GM03348 (cell line): ENCODE results near the gene ANXA6.
A peak's percentile ranks its signal among the peaks of the same experiment; 100 is the strongest.
"Not testable (repeated sequence)": the region's sequence is repeated elsewhere in the genome, so short reads cannot be mapped to it uniquely, and the experiment has no call there.

Experiments used
- DNase-seq: peaks from one replicate; pipeline ENCODE4 v3.0.0; 2012; ENCODE audit warnings: low spot score

The ANXA6 gene

DNA sequence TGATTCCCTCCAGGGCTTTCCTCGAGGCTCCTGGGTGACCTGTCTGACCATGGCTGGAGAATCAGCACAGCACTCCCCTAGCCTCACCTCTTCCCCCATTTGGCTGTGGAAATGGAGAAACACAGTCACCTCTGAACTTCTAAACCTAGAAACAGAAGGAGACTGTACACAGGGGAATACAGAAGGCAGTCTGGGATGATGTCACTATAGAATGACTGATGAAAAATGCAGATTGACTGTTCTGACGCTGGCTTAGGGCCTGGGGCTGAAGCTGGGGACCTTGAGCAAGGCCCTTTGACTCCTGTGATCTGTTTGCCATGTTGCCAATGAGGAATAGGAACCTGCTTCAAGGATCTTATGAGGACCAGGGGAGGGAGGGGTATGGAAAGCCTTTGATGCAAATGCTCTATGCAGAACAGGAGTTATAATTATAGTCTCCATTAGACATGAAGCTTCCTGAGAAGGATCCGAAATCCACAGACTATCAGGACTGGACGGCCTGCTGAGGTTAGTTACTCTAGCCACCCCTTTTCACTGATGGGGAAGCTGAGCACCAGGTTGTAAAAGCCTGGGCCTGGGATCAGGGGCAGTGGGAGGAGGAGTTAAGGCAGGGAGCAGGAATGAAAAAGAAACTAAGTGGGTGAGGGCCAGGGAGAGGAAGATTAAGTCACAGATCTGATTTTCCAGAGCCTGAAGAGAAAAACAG is 24.4 kb upstream of the ANXA6 start:
- no peak for DNase-seq

DNA sequence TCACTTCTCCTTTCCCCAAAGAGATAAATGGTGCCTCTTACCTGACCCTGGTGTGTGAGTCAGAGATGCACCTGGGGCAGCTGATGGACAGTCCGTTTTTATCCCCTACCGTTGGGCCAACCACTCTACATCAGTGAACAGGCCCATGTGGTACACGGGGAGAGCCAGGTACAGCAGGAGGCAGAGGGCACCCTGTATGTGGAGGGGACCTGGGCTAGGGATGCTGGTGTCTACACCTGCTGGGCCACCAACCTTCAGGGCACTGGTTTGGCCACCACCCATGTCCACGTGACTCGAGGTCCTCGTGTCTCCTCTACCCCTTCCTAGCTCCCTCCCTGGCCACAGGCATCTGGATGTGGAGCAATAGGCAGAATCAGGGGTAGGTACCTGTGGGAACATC is 22.7 kb upstream of the ANXA6 start:
- no peak for DNase-seq

DNA sequence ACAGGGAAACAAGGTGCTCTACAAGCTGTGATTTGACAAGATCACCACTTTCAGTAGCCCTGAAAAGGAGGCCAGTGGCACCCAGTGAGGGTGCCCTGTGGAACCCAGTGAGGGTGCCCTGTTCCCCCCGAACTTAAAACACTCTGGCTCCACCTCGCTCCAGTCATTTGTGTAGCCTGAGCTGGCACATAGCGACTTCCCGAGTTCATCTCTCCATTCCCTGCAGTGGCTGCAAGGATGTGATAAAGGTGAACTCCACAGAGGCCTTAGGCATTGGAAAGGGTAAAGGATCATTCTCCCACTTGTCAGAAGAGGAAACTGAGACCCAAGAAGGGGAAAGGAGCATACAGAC is 21.9 kb upstream of the ANXA6 start:
- no peak for DNase-seq

DNA sequence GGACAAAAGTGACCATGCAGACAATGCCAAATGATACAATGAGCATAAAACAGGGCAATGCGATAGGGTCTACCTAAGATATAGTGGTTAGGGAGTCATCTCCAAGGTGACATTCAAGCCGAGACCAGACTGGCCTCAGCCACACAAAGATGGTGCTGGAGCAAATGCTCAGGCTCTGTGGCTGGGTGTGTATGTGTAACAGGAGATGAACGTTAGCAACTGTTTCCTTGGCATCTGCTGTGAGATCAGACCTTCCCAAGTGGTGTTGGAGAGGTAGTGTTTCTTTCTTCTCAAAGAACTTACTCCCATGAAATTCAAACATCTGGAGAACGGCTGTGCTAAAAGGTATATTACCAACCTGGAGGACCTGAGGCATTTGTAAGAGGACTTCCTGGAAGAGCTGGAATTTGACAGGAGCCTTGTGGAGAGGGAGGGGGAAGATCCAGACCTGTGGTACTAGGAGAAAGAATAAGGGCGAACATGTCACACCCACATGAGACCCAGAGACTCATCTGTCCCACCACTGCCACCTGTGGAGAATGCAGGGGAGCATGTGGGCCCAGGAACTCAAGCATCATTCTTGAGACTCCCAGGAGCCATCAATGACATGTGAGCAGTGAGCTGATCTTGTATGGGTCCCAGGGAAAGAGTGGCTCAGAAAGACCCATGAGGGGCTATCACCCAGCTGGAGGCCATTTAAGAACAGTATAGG is 21.4 kb upstream of the ANXA6 start:
- no peak for DNase-seq

DNA sequence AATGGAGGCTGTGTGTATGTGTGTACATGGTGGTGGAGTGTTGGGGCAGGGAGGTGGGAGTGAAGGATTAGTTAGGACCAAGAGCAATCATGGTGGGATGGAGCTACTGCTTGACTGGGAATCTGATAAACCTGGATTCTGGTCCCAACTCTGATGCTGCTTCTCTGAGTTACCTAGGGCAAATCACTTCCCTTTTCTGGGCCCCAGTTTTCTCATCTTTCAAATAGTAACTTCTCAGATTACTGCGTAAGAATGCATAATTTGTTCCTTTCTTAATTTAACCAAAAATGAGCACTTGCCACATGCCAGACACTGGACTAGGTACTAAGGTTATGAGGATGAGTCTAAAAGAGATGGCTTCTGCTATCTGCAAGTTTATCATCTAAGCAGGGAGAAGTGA is 20.8 kb upstream of the ANXA6 start:
- no peak for DNase-seq

DNA sequence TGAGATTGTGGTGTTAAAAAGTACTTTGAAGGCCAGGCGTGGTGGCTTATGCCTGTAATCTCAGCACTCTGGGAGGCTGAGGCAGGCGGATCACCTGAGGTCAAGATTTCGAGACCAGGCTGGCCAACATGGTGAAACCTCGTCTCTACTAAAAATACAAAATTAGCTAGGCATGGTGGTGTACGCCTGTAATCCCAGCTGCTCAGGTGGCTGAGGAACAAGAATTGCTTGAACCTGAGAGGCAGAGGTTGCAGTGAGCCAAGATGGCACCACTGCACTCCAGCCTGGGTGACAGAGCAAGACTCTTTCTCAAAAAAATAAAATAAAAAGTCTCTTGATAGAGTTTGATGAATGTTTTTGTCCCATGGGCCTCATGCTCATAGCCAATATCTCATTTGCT is 18.7 kb upstream of the ANXA6 start:
- DNase-seq: not testable (repeated sequence)

DNA sequence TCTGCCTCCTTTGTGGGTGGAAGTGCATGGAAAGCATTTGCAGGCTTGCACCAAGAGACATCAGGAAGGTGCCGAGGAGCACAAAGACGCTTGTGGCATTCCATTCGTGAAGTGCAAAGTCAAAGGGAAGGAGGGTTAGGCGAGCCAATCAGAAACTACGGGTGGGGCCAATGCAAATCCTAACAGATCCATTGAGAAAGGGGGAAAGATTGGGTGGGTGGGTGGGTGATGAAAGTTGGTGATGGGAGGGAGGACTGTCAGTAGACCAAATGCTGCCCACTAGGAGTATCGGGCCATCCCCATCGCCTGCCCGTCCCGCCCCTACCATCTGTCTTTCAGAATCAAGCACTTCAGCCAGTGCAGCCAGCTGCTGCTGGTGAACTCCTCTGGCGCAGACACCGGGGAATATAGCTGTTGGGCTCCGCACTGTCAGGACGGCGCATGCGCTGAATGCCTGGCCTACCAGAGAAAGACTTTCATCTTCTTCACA is 17.1 kb upstream of the ANXA6 start:
- DNase-seq: no peak

DNA sequence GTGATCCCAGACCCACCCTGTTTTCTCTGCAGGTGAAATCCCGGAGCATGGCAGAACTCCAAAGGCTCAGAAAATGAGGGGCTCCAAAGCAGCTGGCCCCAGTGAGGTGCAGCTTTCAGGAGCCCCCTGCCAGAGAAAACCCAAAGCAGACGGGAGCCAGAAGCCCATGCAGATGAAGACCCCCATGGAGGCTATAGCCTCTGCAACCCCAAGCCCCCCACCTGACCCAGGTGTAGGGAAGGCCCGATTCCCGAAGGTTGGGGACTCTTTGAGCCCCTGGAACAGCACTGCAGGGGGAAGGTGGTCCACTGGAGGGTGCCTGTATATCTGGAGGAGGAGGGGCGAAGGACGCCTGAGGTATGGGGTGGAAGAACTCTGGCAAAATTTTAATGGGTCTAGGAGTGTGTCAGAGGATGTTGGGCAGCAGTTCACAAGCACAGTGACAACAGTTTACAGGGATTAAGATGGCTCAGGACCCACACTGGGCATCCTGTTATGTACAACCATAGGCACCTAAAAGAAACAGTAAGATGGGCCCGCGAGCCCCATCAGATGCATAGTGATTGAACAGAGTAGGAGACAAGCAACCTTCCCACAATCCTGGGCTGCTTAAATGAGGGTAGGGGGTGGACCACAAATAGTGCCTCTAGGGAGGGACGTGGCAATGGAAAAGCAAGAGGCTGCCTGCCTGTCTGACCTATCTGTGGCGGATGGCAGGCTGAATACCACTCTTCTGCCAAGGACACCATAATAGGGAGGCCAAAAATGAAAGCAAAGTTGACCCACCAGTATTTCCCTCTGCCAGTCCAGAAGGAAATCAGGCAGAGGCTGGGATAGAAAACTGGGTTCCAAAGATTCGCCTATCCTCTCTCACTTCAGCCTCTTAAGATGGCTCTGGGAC is 16.4 kb upstream of the ANXA6 start:
- DNase-seq: no peak

DNA sequence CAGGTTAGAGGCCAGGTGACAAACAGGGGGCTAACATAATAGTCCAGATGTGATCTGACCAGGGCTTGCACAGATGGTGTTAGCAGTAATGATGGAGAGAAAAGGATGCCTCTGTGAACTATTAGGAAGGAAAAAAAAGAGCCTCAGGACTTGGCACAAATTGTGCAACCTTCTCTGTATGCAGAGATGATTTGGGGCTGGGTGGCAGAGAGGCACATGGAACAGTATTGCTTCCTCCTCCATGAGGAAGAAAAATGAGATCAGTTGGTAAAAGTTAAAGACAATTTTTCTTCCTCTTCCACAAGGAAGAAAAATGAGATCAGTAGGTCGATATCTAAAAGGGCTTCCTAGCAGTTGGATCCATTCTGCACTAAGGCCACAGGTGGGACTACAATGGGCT is 13.9 kb upstream of the ANXA6 start:
- DNase-seq: no peak

DNA sequence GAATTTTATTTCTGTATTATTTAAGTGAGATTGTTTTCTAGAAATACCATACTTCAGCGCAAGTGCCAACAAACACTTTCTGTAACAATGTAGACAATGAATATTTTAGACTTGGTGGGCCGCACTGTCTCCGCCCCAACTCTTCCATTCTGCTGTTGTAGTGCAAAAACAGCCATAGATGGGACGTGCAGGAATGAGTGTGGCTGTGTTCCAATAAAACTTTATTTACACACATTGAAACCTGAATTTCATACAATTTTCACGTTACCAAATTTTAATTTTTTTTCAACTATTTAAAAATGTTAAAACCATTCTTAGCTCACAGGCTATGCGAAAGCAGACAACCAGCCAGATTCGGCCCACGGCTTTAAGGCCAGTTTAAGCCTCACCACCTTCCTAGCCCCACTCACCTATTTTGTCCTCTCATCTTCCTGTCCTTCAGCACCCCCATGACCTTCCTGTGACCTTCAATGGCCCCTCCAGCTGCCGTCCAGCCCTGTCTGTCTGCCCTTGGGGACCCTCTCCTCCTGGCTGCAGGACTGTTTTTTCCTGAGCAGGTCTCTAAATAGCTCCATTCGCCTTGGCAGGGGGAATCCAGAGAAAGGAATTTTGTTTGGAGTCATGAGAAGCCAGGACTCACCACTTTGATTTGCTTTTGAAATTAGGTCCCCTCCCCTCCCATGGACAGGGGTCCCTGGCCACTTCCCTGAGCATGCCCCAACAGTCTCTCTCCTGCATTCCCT is 11.2 kb upstream of the ANXA6 start:
- no peak for DNase-seq

DNA sequence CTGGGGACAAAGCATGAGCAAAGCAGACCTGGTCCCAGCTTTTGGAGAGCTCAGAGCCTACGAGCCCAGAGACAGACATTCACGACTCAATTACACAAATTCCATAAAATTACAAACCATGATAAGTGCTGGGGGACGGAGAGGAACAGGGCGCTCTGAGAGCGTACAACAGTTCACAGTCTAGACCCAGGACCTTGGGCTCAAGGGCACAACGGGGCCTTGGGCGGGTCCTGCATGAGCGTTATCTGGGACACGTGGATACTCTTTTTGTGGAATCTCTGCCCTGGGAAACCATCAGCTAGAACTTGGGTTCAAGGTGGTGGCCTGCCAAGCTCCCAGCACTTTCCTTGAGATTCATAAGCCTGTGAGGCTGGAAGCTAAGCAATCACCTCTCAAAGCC is 9.4 kb upstream of the ANXA6 start:
- no peak for DNase-seq

DNA sequence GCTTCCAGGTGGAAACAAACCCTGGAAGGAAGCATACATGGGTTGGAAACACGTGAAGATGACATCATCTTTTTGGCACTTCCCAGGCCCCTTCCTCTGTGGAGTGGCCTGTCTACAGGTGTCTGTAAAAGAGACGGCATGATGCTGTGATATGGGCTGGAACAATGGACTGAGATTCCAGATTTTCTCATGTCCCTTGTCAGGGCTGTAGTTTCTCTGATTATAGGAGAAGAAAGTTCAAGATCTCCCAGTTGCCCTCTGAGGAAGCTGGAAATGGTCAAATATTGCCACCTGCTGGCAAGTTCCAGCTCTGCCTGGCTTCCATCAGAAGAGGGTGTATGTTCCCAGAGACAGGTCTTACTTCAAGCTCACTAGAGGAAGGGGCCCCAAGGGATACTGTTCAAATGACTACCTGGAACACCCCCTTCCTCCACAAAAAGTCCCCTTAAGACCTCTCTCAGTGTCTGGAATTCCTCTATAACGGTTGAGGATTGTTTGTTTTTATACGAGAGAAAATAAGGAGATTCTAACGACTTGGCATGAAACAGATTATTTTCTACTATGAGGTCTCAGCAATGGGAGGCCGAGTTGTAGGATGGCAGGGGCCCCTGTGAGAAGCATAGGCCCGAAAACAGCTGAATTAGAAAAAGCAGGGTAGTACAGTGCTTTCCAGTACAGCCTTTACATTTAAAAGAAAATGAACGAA is 7.3 kb upstream of the ANXA6 start:
- DNase-seq: peak; percentile 78

DNA sequence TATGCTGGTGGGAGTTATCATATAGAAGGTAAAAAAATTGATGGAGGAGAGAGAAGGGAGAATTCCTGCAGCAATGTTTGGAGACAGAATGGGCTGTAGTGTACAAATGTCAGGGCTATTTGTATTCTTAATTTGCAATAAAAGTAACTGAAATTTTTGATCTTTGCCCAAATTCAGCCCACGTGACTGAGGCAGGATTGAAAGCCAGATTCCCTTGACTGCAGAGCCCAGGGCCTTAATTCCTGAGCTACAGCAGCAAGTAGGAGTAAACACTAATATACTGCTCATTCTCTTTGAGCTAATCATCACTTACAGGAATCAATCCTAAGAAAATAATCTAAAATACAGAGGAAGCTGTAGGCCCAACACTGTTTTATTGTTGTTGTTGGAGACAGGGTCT is 5.2 kb upstream of the ANXA6 start:
- peak; percentile 45 for DNase-seq

DNA sequence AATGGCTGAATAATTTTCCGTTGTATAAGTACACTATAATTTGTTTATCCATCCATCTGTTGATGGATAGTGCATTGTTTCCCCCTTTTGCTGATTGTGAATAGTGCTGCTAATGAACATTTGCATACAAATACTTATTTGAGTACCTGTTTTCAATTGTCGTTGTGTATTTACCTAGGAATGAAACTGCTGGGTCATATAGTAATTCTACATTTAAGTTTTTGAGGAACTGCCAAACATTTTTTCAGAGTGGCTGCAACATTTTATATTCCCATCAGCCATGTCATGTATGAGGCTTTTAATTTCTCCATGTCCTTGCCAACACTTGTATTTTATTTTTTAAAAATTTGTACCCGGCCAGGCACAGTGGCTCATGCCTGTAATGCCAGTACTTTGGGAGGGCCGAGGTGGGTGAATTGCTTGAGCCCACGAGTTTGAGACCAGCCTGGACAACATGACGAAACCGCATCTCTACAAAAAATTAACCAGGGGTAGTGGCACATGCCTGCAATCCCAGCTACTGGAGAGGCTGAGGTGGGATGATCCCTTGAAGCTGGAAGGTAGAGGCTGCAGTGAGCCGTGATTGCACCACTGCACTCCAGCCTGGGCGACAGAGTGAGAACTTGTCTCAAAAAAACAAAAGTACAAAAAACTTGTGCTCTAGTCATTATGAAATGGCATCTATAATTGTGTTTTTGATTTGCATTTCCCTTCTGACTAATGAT is 2.2 kb upstream of the ANXA6 start:
- no peak for DNase-seq

DNA sequence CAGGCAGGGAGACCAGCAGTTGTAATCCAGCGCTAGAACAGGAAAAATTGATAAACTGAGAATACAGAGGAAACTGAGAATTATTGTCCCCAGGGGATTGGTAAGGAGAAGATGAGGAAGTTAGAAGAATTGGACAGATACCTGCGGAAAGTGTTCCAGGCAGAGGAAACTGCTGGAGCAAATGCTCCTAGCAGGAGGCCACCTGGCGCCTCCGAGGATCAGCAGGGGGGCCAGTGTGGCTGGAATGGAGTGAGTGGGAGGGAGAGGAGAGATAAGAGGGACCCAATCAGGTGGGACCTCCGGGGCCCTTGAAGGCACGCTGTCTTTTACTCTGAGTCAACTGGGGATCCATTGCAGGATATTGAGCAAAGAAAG is 695 bp upstream of the ANXA6 start:
- no peak for DNase-seq

DNA sequence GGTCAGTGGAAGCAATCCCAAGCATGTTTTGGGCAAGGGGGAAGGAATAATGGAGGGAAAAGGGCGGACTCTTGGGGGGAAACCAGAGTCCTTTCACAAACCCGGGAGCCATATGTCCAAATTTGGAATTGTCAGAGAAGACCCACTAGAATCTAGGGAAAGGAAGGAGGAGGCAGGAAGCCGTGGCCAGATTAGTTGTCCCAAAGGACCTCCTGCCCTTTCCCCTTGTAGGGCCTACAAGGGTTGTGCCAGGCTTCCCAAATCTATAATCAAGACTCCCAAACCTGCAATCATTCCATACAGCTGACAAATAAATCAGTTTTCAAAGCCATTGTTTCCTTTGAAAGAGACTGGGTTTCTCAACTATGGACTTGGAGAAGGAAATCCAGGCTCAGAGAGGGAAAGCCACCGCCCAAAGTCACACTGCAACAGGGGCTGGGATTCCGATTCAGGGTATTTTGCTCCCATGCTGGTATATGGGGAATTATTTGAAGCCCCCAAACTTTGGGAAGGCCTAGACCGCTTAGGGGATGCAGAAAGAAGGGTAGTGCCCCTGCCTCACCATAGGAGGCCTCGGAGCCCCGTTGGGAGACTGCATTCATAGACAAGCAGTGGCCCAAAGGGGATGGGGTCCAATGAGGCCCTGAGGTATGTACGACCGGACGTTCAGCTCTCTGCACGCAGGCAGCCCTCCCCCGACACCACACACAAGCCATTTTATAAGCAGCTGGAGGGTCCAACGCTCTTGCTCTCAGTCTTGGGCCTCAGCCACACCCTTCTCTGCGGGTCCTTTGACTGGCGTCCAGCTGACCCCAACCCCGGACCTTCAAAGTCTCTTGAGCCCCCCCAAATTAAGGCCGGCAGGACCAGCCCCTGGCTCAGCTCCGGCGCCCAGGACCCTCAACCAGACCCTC is 815 bp downstream of the ANXA6 start:
- peak; percentile 60 for DNase-seq

DNA sequence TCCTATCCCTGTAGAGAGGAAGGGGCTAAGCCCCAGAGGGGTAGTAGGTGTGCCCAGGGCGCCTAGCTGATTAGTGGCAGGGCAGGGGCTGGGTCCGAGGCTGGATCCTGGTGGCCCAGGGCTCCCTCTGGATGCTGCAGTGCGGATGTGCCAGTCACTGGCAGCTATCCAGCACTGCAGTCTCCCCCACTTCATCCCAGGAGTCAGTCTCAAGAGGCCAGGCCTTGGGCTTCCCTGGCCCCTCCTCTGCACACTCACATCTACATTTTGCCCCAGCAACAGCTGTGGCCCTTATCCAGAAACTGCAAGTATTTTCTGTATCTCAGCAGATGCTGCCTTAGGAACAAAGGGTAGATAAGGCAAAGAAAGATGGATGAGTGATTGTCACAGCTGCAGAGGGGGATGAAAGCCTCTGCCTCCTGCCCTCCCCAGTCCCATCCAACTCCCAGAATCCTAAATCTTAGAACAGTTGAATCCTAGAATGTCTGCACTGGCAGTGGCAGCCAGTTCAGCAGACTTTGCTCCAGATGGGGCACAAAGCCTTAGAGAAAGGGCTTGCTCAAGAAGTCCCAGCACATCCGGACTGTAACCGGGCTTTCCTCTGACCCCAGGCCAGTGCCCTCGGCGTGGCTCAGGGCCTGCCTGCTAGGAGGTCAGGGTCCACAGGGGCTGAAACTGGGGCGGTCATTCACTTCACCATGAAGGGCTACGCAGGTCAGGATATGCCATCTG is 1.6 kb downstream of the ANXA6 start:
- peak; percentile 78 for DNase-seq

DNA sequence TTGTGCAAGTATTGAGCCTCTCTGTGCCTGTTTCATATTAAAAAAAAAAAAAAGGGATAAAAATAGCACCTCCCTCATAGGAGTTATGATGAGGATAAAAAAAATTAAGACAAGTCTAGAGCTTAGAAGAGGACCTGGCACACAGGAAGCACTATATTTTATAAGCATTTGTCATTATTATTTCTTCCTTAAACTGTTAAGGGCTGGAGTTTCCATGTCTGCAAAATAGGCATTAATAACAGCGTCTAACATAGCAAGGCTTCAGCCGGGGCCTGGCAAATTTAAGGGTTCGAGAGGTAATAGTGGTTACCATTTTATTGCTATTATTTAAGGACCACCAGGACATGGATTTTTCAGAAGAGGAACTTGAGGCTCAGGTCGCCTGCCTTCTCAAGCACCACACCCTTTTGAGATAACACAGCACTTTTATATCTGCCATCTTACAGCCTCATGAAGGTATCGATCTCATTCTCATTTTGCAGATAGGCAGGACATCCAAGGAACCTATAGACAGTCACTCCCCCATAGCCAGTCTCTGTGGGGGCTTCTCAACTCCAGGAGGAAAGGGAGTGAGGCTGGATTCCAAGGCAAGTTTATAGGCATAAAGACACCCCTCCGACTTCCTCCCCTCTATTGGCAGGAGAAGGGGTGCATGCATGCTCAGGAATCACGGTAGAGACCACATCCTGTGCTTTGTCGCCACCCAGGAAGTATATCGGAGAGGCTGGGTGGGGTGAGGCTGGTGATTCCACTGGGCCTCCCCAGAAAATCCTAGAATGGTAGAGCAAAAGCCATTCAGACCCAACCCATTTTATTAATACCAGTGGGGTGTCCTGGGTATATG is 2.4 kb downstream of the ANXA6 start:
- DNase-seq: peak; percentile 52
